Esophagus squamous epithelium (tissue), 4 donors: ENCODE measurements around the gene SHFL.

Experiments used
- POLR2A ChIP-seq, 4 donors: fragments of 450-650 bp; IDR thresholded peaks; one replicate each; pipeline ENCODE4 v1.6.1; 2017; ENCODE audit warnings: antibody characterized with exemption in 4 of 4, mild to moderate bottlenecking in 4 of 4, moderate library complexity in 3 of 4
- TF ChIP-seq, protein P1 (sequence below), 6 experiments: fragments of 450-650 bp in 4 of 6; fragments of 200-600 bp in 2 of 6; sonication (generic) in 2 of 6; IDR thresholded peaks; one replicate each; pipeline ENCODE4 v1.5.1; 2016 to 2019; ENCODE audit warnings: antibody characterized with exemption in 6 of 6, mild to moderate bottlenecking in 4 of 6, moderate library complexity in 4 of 6

DNA sequence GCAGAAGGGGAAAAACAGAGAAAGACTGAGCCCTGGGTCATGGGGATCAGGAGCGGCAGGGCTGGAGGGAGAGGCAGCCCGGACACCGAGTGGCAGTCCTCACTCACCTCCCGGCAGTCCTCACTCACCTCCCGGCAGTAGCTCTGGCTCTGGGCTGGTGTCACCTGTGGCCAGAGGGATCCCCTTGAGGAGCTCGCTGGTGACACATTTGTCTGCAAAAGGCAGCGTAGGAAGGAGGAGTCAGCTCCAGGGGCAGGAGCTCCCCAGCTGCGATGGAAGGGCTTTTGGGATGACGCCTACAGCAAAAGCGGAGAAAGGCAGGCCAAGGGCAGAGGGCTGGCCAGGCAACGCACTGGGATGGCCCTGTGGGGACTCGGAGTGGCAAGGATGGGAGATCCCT, 32.8 kb downstream of the SHFL start:
- TF ChIP-seq, protein P1, sequence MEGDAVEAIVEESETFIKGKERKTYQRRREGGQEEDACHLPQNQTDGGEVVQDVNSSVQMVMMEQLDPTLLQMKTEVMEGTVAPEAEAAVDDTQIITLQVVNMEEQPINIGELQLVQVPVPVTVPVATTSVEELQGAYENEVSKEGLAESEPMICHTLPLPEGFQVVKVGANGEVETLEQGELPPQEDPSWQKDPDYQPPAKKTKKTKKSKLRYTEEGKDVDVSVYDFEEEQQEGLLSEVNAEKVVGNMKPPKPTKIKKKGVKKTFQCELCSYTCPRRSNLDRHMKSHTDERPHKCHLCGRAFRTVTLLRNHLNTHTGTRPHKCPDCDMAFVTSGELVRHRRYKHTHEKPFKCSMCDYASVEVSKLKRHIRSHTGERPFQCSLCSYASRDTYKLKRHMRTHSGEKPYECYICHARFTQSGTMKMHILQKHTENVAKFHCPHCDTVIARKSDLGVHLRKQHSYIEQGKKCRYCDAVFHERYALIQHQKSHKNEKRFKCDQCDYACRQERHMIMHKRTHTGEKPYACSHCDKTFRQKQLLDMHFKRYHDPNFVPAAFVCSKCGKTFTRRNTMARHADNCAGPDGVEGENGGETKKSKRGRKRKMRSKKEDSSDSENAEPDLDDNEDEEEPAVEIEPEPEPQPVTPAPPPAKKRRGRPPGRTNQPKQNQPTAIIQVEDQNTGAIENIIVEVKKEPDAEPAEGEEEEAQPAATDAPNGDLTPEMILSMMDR (IDR thresholded peaks at IDR 0.05): no peak
- no peak for TF ChIP-seq POLR2A (IDR thresholded peaks at IDR 0.05)
